Measurements from ENCODE around the gene AGMO.
"Not testable (repeated sequence)": the region's sequence is repeated elsewhere in the genome, so short reads cannot be mapped to it uniquely, and the experiment has no call there.

DNA sequence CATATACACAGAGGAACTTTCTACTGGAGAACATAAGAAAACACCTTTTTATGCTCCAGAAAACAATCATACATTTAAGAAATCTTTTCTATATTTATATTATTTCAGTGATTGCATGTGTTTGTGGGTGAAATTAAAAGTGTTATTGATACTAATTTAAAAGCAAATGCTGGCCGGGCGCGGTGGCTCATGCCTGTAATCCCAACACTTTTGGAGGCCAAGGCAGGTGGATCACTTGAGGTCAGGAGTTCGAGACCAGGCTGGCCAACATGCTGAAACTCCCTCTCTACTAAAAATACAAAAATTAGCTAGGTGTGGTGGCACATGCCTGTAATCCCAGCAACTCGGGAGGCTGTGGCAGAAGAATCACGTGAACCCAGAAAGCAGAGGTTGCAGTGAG lies 260.8 kb downstream of the AGMO start:
- not testable (repeated sequence) for TF ChIP-seq POLR2A, EP300 (IDR thresholded peaks at IDR 0.05)
- TF ChIP-seq, protein P1, sequence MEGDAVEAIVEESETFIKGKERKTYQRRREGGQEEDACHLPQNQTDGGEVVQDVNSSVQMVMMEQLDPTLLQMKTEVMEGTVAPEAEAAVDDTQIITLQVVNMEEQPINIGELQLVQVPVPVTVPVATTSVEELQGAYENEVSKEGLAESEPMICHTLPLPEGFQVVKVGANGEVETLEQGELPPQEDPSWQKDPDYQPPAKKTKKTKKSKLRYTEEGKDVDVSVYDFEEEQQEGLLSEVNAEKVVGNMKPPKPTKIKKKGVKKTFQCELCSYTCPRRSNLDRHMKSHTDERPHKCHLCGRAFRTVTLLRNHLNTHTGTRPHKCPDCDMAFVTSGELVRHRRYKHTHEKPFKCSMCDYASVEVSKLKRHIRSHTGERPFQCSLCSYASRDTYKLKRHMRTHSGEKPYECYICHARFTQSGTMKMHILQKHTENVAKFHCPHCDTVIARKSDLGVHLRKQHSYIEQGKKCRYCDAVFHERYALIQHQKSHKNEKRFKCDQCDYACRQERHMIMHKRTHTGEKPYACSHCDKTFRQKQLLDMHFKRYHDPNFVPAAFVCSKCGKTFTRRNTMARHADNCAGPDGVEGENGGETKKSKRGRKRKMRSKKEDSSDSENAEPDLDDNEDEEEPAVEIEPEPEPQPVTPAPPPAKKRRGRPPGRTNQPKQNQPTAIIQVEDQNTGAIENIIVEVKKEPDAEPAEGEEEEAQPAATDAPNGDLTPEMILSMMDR (IDR thresholded peaks at IDR 0.05) = not testable (repeated sequence)
